ENCODE measurements around the gene AIFM2.

Gene AIFM2

DNA sequence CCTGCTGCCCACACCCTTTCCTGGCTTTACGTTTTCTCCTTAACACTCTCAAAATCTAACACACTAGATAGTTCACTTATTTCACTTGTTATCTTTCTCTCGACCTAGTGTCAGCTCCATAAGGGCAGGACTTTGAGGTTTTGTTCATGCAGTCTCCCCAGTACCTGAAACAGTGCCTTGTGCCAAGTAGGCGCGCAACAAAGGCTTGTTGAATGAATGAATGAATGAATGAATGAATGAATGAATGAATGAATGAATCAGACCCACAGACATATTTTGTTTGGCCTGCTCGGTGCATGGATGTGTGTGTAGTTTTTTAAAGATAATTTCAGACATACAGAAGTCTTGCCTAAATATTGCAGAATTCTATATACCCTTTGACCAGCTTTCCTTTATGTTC lies 7.7 kb upstream of the AIFM2 start:
- TF ChIP-seq ZC3H10 (CRISPR knock-in tag; IDR thresholded peaks at IDR 0.05), result no peak
- no peak for TF ChIP-seq GLIS3 (CRISPR knock-in tag; IDR thresholded peaks at IDR 0.05)
- no peak for ATAC-seq

GRCh38 chr10:70139997-70140250 lies 7.3 kb upstream of the AIFM2 start:
- no peak for ATAC-seq
- TF ChIP-seq, protein P1, sequence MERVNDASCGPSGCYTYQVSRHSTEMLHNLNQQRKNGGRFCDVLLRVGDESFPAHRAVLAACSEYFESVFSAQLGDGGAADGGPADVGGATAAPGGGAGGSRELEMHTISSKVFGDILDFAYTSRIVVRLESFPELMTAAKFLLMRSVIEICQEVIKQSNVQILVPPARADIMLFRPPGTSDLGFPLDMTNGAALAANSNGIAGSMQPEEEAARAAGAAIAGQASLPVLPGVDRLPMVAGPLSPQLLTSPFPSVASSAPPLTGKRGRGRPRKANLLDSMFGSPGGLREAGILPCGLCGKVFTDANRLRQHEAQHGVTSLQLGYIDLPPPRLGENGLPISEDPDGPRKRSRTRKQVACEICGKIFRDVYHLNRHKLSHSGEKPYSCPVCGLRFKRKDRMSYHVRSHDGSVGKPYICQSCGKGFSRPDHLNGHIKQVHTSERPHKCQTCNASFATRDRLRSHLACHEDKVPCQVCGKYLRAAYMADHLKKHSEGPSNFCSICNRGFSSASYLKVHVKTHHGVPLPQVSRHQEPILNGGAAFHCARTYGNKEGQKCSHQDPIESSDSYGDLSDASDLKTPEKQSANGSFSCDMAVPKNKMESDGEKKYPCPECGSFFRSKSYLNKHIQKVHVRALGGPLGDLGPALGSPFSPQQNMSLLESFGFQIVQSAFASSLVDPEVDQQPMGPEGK (CRISPR knock-in tag; IDR thresholded peaks at IDR 0.05; ENCODE audit: borderline replicate concordance), result no peak

GRCh38 chr10:70139151-70139996 lies 6.7 kb upstream of the AIFM2 start:
- TF ChIP-seq ZNF565 (CRISPR knock-in tag; conservative IDR thresholded peaks at IDR 0.05; ENCODE audit: low read depth), result no peak
- TF ChIP-seq ARNTL (CRISPR knock-in tag; IDR thresholded peaks at IDR 0.05; ENCODE audit: borderline replicate concordance, low read depth), result no peak
- no peak for TF ChIP-seq ZNF8 (CRISPR knock-in tag; IDR thresholded peaks at IDR 0.05)
- no peak for TF ChIP-seq ESRRG (CRISPR knock-in tag; IDR thresholded peaks at IDR 0.05)
- no peak for TF ChIP-seq RARB (CRISPR knock-in tag; IDR thresholded peaks at IDR 0.05)
- TF ChIP-seq ZNF70 (CRISPR knock-in tag; IDR thresholded peaks at IDR 0.05), result no peak
- no peak for TF ChIP-seq ZFP30 (CRISPR knock-in tag; IDR thresholded peaks at IDR 0.05)
- TF ChIP-seq BACH2 (CRISPR knock-in tag; IDR thresholded peaks at IDR 0.05; ENCODE audit: borderline replicate concordance), result no peak
- TF ChIP-seq CSDC2 (CRISPR knock-in tag; IDR thresholded peaks at IDR 0.05), result no peak
- no peak for TF ChIP-seq GLIS3 (CRISPR knock-in tag; IDR thresholded peaks at IDR 0.05)
- TF ChIP-seq OSR1 (CRISPR knock-in tag; IDR thresholded peaks at IDR 0.05), result no peak
- no peak for ATAC-seq

DNA sequence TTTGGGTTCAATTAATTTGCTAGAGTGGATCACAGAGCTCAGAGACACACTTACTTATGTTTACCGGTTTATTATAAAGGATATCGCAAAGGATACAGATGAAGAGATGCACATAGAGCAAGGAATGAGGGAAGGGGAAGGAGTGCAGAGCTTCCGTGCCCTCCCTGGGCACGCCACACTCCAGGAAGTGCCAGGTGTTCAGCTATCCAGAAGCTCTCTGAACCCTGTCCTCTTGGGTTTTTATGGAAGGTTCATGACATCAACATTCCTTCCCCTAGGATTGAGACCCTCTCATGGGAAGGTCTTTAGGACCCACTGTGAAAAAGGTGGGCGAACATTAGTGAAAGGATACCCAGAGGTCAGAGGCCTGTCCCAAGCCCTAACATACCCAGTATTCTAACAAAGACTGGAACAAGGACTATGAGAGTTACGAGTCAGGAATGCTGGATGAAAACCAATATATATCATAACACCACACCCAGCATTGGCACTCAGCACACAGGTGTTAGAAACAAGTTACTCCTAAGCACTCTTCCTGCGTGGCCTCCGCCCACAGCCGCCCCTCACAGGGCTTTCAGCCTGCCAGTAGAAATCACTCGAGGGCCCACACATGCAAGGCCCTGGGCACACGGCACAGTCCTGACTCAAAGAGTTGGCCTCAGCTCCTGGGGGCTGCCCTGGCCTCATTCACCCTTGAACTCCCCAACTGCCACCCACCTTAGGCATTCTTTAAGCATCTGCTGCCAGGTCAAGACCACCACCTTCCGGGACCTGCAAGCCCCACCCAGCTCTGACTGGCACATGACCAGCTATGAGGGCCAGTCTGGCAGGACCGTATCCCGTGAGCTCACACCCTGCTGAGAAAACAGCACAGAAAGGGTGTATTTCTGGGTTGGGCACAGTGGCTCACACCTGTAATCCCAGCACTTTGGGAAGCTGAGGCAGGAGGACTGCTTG lies 5.6 kb upstream of the AIFM2 start:
- TF ChIP-seq ZNF8 (CRISPR knock-in tag; IDR thresholded peaks at IDR 0.05), result no peak
- TF ChIP-seq, protein P2, sequence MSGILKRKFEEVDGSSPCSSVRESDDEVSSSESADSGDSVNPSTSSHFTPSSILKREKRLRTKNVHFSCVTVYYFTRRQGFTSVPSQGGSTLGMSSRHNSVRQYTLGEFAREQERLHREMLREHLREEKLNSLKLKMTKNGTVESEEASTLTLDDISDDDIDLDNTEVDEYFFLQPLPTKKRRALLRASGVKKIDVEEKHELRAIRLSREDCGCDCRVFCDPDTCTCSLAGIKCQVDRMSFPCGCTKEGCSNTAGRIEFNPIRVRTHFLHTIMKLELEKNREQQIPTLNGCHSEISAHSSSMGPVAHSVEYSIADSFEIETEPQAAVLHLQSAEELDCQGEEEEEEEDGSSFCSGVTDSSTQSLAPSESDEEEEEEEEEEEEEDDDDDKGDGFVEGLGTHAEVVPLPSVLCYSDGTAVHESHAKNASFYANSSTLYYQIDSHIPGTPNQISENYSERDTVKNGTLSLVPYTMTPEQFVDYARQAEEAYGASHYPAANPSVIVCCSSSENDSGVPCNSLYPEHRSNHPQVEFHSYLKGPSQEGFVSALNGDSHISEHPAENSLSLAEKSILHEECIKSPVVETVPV (CRISPR knock-in tag; IDR thresholded peaks at IDR 0.05), result no peak
- no peak for TF ChIP-seq GLIS3 (CRISPR knock-in tag; IDR thresholded peaks at IDR 0.05)
- TF ChIP-seq, protein P3, sequence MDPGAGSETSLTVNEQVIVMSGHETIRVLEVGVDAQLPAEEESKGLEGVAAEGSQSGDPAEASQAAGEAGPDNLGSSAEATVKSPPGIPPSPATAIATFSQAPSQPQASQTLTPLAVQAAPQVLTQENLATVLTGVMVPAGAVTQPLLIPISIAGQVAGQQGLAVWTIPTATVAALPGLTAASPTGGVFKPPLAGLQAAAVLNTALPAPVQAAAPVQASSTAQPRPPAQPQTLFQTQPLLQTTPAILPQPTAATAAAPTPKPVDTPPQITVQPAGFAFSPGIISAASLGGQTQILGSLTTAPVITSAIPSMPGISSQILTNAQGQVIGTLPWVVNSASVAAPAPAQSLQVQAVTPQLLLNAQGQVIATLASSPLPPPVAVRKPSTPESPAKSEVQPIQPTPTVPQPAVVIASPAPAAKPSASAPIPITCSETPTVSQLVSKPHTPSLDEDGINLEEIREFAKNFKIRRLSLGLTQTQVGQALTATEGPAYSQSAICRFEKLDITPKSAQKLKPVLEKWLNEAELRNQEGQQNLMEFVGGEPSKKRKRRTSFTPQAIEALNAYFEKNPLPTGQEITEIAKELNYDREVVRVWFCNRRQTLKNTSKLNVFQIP (CRISPR knock-in tag; IDR thresholded peaks at IDR 0.05; ENCODE audit: borderline replicate concordance, low read depth), result no peak
- TF ChIP-seq SNAI2 (CRISPR knock-in tag; IDR thresholded peaks at IDR 0.05), result no peak
- no peak for TF ChIP-seq ISL1 (CRISPR knock-in tag; IDR thresholded peaks at IDR 0.05)
- no peak for TF ChIP-seq TCF4 (CRISPR knock-in tag; IDR thresholded peaks at IDR 0.05; ENCODE audit: borderline replicate concordance)
- no peak for TF ChIP-seq BACH2 (CRISPR knock-in tag; IDR thresholded peaks at IDR 0.05; ENCODE audit: borderline replicate concordance)
- TF ChIP-seq ZFP30 (CRISPR knock-in tag; IDR thresholded peaks at IDR 0.05), result no peak
- TF ChIP-seq CSDC2 (CRISPR knock-in tag; IDR thresholded peaks at IDR 0.05), result no peak
- TF ChIP-seq ZNF565 (CRISPR knock-in tag; conservative IDR thresholded peaks at IDR 0.05; ENCODE audit: low read depth), result no peak
- no peak for TF ChIP-seq OSR1 (CRISPR knock-in tag; IDR thresholded peaks at IDR 0.05)
- no peak for TF ChIP-seq PPARA (CRISPR knock-in tag; IDR thresholded peaks at IDR 0.05; ENCODE audit: borderline replicate concordance)
- no peak for TF ChIP-seq ARNTL (CRISPR knock-in tag; IDR thresholded peaks at IDR 0.05; ENCODE audit: borderline replicate concordance, low read depth)
- no peak for TF ChIP-seq RARB (CRISPR knock-in tag; IDR thresholded peaks at IDR 0.05)
- TF ChIP-seq ESRRG (CRISPR knock-in tag; IDR thresholded peaks at IDR 0.05), result no peak
- no peak for TF ChIP-seq CREB5 (CRISPR knock-in tag; IDR thresholded peaks at IDR 0.05; ENCODE audit: low read depth)
- no peak for TF ChIP-seq ZC3H10 (CRISPR knock-in tag; IDR thresholded peaks at IDR 0.05)
- no peak for TF ChIP-seq ZNF70 (CRISPR knock-in tag; IDR thresholded peaks at IDR 0.05)
- no peak for ATAC-seq

Measured in SK-N-SH treated with all-trans-retinoic acid at 6 μM for 48 hours (cell line).